ENCODE data around the gene C6.
"Not testable (repeated sequence)": the region's sequence is repeated elsewhere in the genome, so short reads cannot be mapped to it uniquely, and the experiment has no call there.

Gene C6

GRCh38 chr5:41196197-41196596, 17.1 kb downstream of the C6 start:
- DNase-seq, result no peak

GRCh38 chr5:41195228-41195627, 18.1 kb downstream of the C6 start:
- DNase-seq, result no peak

- no peak for DNase-seq
Observed at GRCh38 chr5:41194339-41194738, 19.0 kb downstream of the C6 start.

- no peak for DNase-seq
Observed at GRCh38 chr5:41193456-41194205, 19.7 kb downstream of the C6 start.

GRCh38 chr5:41191249-41191648, 22.1 kb downstream of the C6 start:
- DNase-seq, result no peak

GRCh38 chr5:41186143-41186542, 27.2 kb downstream of the C6 start:
- DNase-seq, result no peak

- DNase-seq, result not testable (repeated sequence)
Observed at GRCh38 chr5:41183331-41183730, 30.0 kb downstream of the C6 start.

GRCh38 chr5:41182666-41183065, 30.7 kb downstream of the C6 start:
- no peak for DNase-seq

GRCh38 chr5:41181691-41182564, 31.4 kb downstream of the C6 start:
- DNase-seq, result no peak

GRCh38 chr5:41176952-41177351, 36.4 kb downstream of the C6 start:
- DNase-seq, result no peak

GRCh38 chr5:41172012-41172411, 41.3 kb downstream of the C6 start:
- no peak for DNase-seq

- no peak for DNase-seq
Observed at GRCh38 chr5:41161271-41161670, 52.1 kb downstream of the C6 start.

- DNase-seq, result no peak
Observed at GRCh38 chr5:41157272-41157894, 55.9 kb downstream of the C6 start.

- DNase-seq, result no peak
Observed at GRCh38 chr5:41156739-41157138, 56.6 kb downstream of the C6 start.

- DNase-seq, result no peak
Observed at GRCh38 chr5:41154491-41154890, 58.8 kb downstream of the C6 start.

- no peak for DNase-seq
Observed at GRCh38 chr5:41151564-41151963, 61.8 kb downstream of the C6 start.

- no peak for DNase-seq
Observed at GRCh38 chr5:41148448-41148847, 64.9 kb downstream of the C6 start.

- no peak for DNase-seq
Observed at GRCh38 chr5:41145306-41145705, 68.0 kb downstream of the C6 start.

- DNase-seq, result no peak
Observed at GRCh38 chr5:41143131-41143901, 70.0 kb downstream of the C6 start.

GRCh38 chr5:41127967-41128690, 85.2 kb downstream of the C6 start:
- DNase-seq, result no peak

GRCh38 chr5:41122459-41122858, 90.9 kb downstream of the C6 start:
- no peak for DNase-seq

GRCh38 chr5:41120600-41120999, 92.7 kb downstream of the C6 start:
- DNase-seq, result no peak

Data from stimulated activated CD4-positive, alpha-beta T cell treated with anti-CD3 and anti-CD28 coated beads, Interleukin-2, amount 100 ng/mL, for 24 hours (primary cell).